ENCODE measurements around the gene IL1B.
"Not testable (repeated sequence)": the region's sequence is repeated elsewhere in the genome, so short reads cannot be mapped to it uniquely, and the experiment has no call there.

The IL1B gene

DNA sequence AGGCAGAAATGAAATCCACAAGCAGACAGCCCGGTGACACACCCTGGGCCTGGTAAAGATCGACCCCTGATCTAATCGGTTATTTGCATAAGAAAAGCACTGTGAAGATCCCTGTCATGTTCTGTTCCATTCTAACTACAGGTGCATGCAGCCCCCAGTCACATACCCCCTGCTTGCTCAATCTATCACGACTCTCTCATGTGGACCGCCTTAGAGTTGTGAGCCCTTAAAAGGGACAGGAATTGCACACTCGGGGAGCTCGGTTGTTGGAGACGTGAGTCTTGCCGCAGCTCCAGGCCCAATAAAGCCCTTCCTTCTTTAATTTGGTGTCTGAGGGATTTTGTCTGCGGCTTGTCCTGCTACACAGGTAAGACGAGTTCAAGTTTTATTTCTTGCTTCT lies 13.4 kb upstream of the IL1B start:
- no peak for DNase-seq

DNA sequence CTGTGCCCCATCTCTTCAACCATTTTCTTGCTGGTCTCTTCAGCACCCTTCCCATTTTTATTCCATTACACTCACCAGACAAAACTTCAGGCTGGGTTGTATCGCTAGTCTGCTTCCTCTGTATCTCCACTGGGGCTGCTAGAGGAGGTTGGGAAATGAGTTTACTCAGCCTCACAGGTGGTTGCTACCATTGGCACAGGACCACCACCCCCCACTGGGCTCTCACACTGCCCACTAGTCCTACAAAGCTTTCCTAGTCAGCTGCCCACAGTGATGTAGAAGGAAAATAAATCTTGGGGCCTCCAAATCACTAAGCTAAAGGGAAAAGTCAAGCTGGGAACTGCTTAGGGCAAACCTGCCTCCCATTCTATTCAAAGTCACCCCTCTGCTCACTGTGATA lies 12.3 kb upstream of the IL1B start:
- no peak for DNase-seq

DNA sequence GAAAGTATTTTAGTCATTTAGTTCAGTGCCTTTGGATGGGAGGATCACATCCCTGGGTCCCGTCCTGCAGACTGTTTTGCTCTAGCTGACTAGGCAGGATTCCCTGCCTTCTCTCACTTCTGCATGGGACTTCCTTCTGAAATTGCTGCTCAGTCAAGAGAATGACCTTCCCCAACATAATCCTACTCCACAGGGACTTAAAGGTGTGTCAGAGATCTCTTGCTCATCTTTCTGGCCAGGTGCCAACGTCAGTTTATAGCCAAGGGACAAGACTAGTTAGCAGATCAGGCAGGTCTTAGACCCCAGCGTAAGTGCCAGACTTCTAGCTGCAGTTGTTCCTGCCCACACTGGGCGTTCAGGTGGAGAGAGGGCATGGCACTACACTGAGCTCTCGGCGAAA lies 9.5 kb upstream of the IL1B start:
- no peak for DNase-seq

GRCh38 chr2:112843836-112844235 lies 7.3 kb upstream of the IL1B start:
- no peak for DNase-seq

DNA sequence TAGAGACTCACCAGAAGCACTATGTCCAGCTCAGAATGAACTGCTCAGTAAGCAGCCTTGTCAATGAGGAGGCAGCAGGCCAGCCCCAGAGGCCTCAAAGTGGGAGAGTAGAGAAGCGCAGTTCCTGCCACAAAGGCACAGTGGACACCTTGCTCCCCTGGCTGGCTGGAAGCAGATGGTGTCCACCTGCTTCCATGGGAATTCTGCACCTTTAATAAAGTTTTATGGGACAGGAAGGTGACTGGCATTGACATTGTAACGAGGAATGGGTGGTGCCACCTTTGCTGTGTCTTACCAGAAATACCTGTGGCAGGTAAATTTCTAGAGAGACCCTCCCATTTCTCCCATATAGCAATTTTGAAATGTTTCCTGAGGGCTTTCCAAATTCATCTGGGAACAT lies 6.7 kb upstream of the IL1B start:
- DNase-seq, result no peak

DNA sequence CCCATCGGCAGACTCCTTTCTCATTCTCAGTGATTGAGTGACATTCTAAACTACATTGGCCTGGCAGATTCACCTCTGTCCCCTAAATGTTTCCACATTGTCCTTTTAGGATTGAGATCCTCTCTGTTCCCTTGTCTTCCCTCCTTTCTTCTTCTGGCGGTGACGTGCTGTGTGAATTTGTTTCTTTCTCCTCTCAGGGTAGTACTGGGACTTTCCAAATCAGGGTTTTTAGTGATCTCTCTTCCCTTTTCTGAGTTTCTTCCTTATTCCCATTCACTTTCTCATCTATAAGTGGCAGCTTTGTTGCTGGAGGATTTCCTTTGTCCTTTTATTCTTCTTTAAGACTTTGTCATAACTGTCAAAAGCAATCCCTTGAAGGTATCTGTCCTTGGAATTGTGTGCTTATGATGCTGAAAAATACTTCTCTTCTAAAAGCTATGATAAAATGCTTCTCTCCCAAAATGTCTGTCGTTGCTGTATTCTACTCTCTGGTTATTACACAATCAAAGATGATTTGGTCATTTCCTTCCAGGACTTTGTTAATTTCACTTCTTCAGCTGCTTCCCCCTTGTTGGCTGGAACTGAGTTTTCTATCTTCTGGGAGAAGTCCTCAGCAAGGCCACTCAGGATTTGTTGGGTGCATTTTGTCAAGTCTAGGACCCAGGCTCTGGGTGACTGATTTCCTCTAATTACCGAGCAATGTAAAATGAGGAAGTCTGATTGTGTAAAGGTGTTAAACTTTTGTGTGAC lies 4.9 kb upstream of the IL1B start:
- DNase-seq, result no peak

DNA sequence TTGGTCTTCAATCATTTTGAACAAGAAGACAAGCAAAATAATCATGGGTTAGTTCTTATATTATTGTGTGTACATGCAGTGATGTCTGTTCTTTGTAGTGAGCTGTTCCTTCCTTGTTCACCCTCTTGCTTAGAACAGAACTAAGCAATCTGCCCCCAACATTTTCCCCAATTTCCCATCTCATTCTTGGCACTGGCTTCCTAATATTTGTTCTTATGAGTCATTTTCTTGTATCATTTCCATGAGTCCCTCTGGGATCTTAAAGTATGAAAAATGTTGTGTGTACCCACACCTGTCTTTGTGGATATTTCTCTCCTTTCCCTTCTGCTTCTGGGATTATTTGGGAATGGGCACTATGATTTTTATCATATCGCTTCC lies 3.5 kb upstream of the IL1B start:
- no peak for DNase-seq

- DNase-seq, result no peak
These were observed 3.0 kb upstream of the IL1B start for GRCh38 chr2:112839407-112840067.

DNA sequence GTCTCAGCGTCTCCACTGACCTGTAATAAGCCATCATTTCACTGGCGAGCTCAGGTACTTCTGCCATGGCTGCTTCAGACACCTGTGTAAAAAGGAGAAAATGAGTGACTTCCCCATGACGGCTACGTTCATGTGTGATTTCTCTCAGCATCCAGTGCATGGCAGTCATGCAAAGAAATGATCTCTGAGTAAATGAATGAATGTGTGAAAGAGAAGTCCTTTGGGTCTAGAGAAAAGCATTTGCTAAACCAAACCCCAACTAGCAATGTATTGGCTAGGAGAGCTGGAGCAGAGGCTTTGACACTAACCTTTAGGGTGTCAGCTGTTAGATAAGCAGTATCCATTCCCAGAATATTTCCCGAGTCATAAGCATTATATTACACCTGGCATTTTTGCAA lies 417 bp downstream of the IL1B start:
- no peak for DNase-seq

DNA sequence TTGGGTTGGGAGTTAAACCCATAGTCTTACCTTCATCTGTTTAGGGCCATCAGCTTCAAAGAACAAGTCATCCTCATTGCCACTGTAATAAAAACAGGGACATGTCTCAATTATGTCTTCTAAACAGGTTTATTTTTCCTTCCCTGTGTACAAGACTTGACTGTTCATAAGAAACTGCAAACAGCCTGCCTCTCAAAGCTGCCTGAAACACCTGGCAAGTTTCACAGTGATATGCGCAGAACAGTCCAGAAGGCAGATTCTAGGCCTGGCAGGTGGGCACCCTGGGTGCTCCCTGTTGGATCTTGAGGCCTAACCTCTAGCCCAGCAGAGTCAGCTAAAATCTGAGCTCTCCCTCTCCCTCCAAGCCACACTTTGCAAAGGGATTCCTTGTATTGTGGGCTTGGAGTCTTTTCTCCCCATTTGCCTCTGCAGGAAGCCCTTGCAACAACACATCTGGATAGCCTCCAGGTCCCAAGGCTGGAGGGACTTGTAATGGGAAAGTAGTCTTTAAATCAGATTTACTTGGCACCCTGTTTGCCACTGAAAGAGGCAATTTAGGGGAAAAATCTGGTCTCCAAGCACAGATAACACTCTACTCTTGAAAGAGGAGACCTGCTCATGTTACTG lies 930 bp downstream of the IL1B start:
- no peak for DNase-seq

DNA sequence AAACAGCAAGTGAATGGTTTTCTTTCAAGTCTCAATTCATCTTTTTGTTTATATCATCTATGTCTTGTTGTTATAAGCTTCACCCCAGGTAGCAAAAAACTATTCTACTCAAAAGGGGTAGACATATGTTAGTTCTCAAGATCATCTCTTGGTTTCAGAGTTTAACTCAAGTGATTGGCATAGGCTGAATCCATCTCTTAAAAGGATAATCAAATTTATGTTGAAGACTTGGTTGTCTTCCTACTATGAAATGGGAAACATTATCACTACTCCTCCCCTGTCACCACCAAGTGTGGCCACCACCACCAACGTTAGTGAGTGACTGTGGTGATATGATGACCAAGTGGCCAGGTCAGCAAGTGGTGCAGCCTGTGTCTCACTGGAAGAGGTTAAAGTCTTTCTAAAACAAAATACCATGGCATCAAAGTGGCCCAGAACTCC lies 1.5 kb downstream of the IL1B start:
- no peak for DNase-seq

DNA sequence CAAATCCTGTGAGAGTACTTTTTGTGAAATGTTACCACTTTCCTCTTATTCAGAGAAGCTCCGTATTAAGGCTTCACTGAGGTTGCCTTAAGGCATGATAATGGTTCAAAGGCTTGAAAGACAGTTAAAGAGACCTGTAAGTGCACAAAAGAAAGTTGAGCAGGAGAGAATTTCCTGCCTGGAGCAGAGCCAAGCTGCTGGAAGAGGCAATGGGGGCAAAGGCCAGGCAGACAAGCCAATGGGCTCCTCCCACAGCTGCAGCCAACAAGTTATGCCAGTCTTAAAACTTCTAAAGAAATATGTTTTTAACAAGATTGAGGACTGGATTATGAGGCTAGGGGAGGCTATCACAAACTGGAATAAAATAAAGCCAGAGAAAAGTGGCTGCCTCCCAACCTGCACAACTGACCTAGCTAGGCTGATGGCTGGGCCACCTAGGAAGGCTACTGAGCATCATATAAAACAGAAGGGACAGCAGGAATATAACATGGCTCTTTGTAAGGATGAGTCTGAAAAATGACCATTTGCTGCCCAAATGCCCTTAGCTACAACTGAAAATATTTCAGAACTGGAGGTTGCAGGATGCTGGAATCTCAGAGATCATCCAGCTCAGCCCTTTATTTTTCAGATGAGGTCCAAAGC lies 2.1 kb downstream of the IL1B start:
- no peak for DNase-seq

- no peak for DNase-seq
These were observed 2.6 kb downstream of the IL1B start for GRCh38 chr2:112833976-112834375.

GRCh38 chr2:112833639-112833931 lies 3.0 kb downstream of the IL1B start:
- DNase-seq, result not testable (repeated sequence)

DNA sequence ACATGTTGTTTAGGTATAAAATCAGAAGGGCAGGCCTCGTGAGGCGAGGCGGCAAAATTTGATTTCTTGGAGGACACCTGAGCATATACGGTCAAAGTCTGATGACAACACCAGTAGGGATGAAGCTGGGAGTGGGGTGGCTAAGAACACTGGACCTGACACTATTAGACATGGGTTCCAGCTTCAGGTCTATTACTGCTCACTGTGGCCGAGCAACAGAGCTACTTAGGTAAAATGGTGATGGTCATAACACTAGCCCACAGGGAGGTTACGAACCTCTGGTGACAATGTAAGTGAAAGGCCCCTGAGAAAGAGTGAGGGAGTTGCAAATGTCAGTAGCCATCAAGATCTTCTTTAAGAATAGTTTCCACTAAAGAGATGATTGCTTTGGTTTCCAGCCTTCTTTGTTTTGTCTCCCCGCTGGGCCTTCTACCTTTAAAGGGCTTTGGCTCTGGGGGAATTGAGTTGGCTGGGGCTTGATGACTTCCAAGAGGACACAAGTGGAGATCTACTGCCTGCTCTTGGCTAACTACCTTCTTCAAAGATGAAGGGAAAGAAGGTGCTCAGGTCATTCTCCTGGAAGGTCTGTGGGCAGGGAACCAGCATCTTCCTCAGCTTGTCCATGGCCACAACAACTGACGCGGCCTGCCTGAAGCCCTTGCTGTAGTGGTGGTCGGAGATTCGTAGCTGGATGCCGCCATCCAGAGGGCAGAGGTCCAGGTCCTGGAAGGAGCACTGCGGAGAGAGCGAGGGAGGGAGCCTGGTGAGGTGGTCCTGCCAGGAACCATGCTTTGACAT lies 3.5 kb downstream of the IL1B start:
- no peak for DNase-seq

GRCh38 chr2:112831946-112832840 lies 4.4 kb downstream of the IL1B start:
- DNase-seq, result no peak

- DNase-seq, result no peak
These were observed 5.1 kb downstream of the IL1B start for GRCh38 chr2:112831513-112831845.

- no peak for DNase-seq
These were observed 5.7 kb downstream of the IL1B start for GRCh38 chr2:112830682-112831512.

DNA sequence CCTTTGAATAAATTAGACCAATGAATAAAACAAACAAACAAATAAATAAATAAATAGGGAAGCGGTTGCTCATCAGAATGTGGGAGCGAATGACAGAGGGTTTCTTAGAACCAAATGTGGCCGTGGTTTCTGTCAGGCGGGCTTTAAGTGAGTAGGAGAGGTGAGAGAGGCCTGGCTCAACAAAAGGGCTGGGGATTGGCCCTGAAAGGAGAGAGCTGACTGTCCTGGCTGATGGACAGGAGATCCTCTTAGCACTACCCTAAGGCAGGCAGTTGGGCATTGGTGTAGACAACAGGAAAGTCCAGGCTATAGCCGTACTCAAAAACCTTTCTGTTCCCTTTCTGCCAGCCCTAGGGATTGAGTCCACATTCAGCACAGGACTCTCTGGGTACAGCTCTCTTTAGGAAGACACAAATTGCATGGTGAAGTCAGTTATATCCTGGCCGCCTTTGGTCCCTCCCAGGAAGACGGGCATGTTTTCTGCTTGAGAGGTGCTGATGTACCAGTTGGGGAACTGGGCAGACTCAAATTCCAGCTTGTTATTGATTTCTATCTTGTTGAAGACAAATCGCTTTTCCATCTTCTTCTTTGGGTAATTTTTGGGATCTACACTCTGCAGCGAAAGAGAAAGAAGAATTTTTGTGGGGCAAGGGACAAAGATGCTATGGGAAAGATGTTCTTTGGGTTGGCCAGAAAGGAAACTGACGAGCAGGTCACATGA lies 6.5 kb downstream of the IL1B start:
- no peak for DNase-seq

DNA sequence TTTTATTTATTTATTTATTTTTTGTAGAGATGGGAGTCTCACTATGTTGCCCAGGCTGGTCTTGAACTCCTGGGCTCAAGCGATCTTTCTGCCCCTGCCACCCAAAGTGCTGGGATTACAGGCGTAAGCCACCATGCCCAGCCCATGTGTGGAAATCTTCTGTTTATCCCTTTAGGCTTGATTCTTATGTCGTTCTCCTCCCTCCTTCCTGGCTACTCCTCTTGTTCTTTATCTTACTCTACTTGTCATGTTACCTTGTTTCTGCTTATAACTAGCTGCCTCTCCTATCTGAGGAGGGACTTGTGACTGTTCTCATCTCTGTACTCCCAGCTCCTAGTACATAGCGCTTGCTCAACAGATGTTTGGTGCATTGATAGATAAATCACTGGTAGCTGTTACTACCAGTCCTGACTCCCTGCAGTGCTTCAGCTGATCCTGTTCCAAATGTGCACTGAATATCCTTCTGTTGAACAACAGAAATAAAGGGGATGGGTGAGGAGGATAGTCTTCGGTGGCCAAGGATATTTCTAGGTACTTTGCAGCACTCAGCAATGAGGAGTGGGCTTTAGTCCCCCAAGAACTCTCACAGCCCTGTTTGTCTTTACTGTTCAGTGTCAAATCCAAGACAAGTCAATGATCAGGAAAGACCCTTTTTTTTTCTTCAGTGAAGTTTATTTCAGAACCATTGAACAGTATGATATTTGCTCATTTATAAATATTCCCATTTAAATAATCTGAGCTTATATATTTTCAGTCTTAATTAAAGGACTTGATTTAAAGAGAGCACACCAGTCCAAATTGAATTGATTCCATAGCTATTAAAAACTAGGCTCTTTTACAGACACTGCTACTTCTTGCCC lies 7.2 kb downstream of the IL1B start:
- no peak for DNase-seq
